Dermis blood vessel endothelial cell (primary cell): ENCODE data around the gene VENTX. TPM values are rescaled to one million over a fixed set of nuclear protein-coding genes. Genes with fewer than 3 reads are reported as not detected.

Source experiments
- total RNA-seq: library from RNA; depleted of rRNA; stranded (reverse); fragments of >200 nt; gene quantifications from 2 replicates; pipeline ENCODE4 v1.2.3, GENCODE V29; 2014

VENTX gene
- total RNA-seq, 1 donor from 2014 or later: not detected

Other genes starting within 250 kb of the VENTX start
- gene ADGRA1, start 149.9 kb upstream of the VENTX start, total RNA-seq: 0.05 TPM in 1 of 2 replicates, not detected in the other
- gene KNDC1, start 77.6 kb upstream of the VENTX start, total RNA-seq: 0.28 TPM in 1 of 2 replicates, not detected in the other
- gene UTF1, start 7.6 kb upstream of the VENTX start, total RNA-seq: not detected in 2 replicates
- gene ADAM8, start 39.0 kb downstream of the VENTX start, total RNA-seq: 0.14 and 0.68 TPM in 2 replicates
- gene TUBGCP2, start 71.0 kb downstream of the VENTX start, total RNA-seq: 33.5 and 47.7 TPM in 2 replicates
- gene ZNF511, start 71.1 kb downstream of the VENTX start, total RNA-seq: 23.2 and 24.7 TPM in 2 replicates
- not detected in 2 replicates for gene CALY, start 99.0 kb downstream of the VENTX start, total RNA-seq
- gene PRAP1, start 109.5 kb downstream of the VENTX start, total RNA-seq: not detected in 2 replicates
- gene FUOM, start 120.2 kb downstream of the VENTX start, total RNA-seq: 11.2 and 24.8 TPM in 2 replicates
- 91.0 and 95.4 TPM in 2 replicates for gene ECHS1, start 135.5 kb downstream of the VENTX start, total RNA-seq
- gene PAOX, start 141.4 kb downstream of the VENTX start, total RNA-seq: 5.7 and 17.7 TPM in 2 replicates
- 42.0 and 43.2 TPM in 2 replicates for gene MTG1, start 156.3 kb downstream of the VENTX start, total RNA-seq
- under 0.01 TPM in 1 of 2 replicates, not detected in the other for gene SPRN, start 186.8 kb downstream of the VENTX start, total RNA-seq
- gene SCART1, start 216.1 kb downstream of the VENTX start, total RNA-seq: 0.28 and 1.4 TPM in 2 replicates